Osteoblast (primary cell): Measurements from ENCODE around the gene MEGF11. TPM values are rescaled to one million over a fixed set of nuclear protein-coding genes. Genes with fewer than 3 reads are reported as not detected.
"Not testable (repeated sequence)": the region's sequence is repeated elsewhere in the genome, so short reads cannot be mapped to it uniquely, and the experiment has no call there.

ENCODE experiments used
- DNase-seq: peaks from one replicate; pipeline ENCODE4 v3.0.0; 2011; ENCODE audit warnings: low spot score, mixed read lengths; ENCODE audit not compliant: insufficient read length; ENCODE audit errors: missing footprints
- H2AFZ ChIP-seq: 2 replicates; pipeline ENCODE4 v1.6.0; 2011; ENCODE audit warnings: mild to moderate bottlenecking, low read length
- H3K27ac ChIP-seq: 2 replicates; pipeline ENCODE4 v1.5.1; 2011; ENCODE audit warnings: mild to moderate bottlenecking, low read depth, low read length, moderate library complexity
- H3K27me3 ChIP-seq: 2 replicates; pipeline ENCODE4 v1.6.0; 2012; ENCODE audit warnings: mild to moderate bottlenecking, control low read depth, inconsistent platforms, low read length, moderate library complexity; ENCODE audit not compliant: insufficient read depth
- H3K36me3 ChIP-seq: 2 replicates; pipeline ENCODE4 v1.5.1; 2011; ENCODE audit warnings: mild to moderate bottlenecking, low read length, control low read depth, moderate library complexity; ENCODE audit not compliant: insufficient read depth
- H3K4me1 ChIP-seq: 2 replicates; pipeline ENCODE4 v1.5.1; 2011; ENCODE audit warnings: mild to moderate bottlenecking, low read length, control low read depth, moderate library complexity; ENCODE audit not compliant: insufficient read depth
- H3K4me2 ChIP-seq: 2 replicates; pipeline ENCODE4 v1.6.0; 2011; ENCODE audit warnings: mild to moderate bottlenecking, low read length; ENCODE audit not compliant: insufficient read depth
- H3K4me3 ChIP-seq: fragments of 200-600 bp; sonication (generic); 3 replicates; pipeline ENCODE4 v1.5.1; 2012; ENCODE audit warnings: mild to moderate bottlenecking, low read length, inconsistent platforms; ENCODE audit not compliant: insufficient read depth
- H3K79me2 ChIP-seq: 2 replicates; pipeline ENCODE4 v1.6.0; 2012; ENCODE audit warnings: mild to moderate bottlenecking, low read length, control low read depth, inconsistent platforms; ENCODE audit not compliant: insufficient read depth
- H3K9me3 ChIP-seq: 2 replicates; pipeline ENCODE4 v1.5.1; 2011; ENCODE audit warnings: low read depth, low read length, control low read depth
- H4K20me1 ChIP-seq: 2 replicates; pipeline ENCODE4 v1.6.0; 2012; ENCODE audit warnings: mild to moderate bottlenecking, low read length, control low read depth; ENCODE audit not compliant: insufficient read depth
- CTCF ChIP-seq: IDR thresholded peaks from 2 replicates; pipeline ENCODE4 v1.5.1; 2011; ENCODE audit warnings: mild to moderate bottlenecking, low read depth, low read length, moderate library complexity; ENCODE audit errors: extremely low read depth
- total RNA-seq: library from RNA; depleted of rRNA; stranded (reverse); fragments of >200 nt; gene quantifications from 2 replicates; pipeline ENCODE4 v1.2.3, GENCODE V29; 2012

Gene MEGF11
- total RNA-seq, 1 donor: not detected

GRCh38 chr15:66246937-66247336 lies 6.6 kb downstream of the MEGF11 start:
- Histone ChIP-seq H3K36me3 (no peaks in the 10 kb centered on the region), H3K4me2 (no peak overlapping the region), H3K79me2 (no peaks in the 10 kb centered on the region), H3K4me3 (no peak overlapping the region), H3K4me1 (no peaks in the 10 kb centered on the region), H3K9me3 (no peaks in the 10 kb centered on the region), H4K20me1 (no peaks in the 10 kb centered on the region), H3K27ac (no peak overlapping the region), H2AFZ (no peak overlapping the region), H3K27me3 (peaks cover 50% of the 10 kb centered on the region)
- TF ChIP-seq CTCF: no peak
- no peak for DNase-seq

- DNase-seq, H3K27ac ChIP-seq, H3K79me2 ChIP-seq, H3K4me1 ChIP-seq, H3K4me3 ChIP-seq, H3K36me3 ChIP-seq, H2AFZ ChIP-seq, H3K9me3 ChIP-seq, H3K4me2 ChIP-seq, H4K20me1 ChIP-seq: not testable (repeated sequence)
- H3K27me3 ChIP-seq: peaks cover 39% of the 10 kb centered on the region
These were observed 7.7 kb downstream of the MEGF11 start for GRCh38 chr15:66245832-66246231.

- no peaks in the 10 kb centered on the region for H3K4me1 ChIP-seq
- no peak overlapping the region for H2AFZ ChIP-seq
- no peaks in the 10 kb centered on the region for H3K79me2 ChIP-seq
- no peaks in the 10 kb centered on the region for H3K36me3 ChIP-seq
- H3K27me3 ChIP-seq: peaks cover 18% of the 10 kb centered on the region
- no peak overlapping the region for H3K27ac ChIP-seq
- H3K4me2 ChIP-seq: no peak overlapping the region
- H3K4me3 ChIP-seq: no peak overlapping the region
- TF ChIP-seq CTCF: no peak
- DNase-seq: no peak
- H3K9me3 ChIP-seq: no peaks in the 10 kb centered on the region
- H4K20me1 ChIP-seq: no peaks in the 10 kb centered on the region
These were observed 11.7 kb downstream of the MEGF11 start for GRCh38 chr15:66241908-66242285.

- H3K27me3 ChIP-seq: peaks cover 24% of the 10 kb centered on the region
- H3K4me3 ChIP-seq: no peak overlapping the region
- TF ChIP-seq CTCF: no peak
- H3K36me3 ChIP-seq: no peaks in the 10 kb centered on the region
- DNase-seq: no peak
- no peaks in the 10 kb centered on the region for H3K4me1 ChIP-seq
- no peak overlapping the region for H2AFZ ChIP-seq
- H3K27ac ChIP-seq: no peak overlapping the region
- H4K20me1 ChIP-seq: no peaks in the 10 kb centered on the region
- no peak overlapping the region for H3K4me2 ChIP-seq
- no peaks in the 10 kb centered on the region for H3K9me3 ChIP-seq
- H3K79me2 ChIP-seq: no peaks in the 10 kb centered on the region
These were observed 12.3 kb downstream of the MEGF11 start for GRCh38 chr15:66241087-66241907.
